ENCODE measurements around the gene HLA-DPA1. TPM values are rescaled to one million over a fixed set of nuclear protein-coding genes. Genes with fewer than 3 reads are reported as not detected.

The HLA-DPA1 gene
- polyA plus RNA-seq, 1 experiment = 12.1 TPM

GRCh38 chr6:33019372-33019771 is 54.1 kb downstream of the HLA-DPA1 start:
- no peak for DNase-seq (ENCODE audit: low read depth)
- Histone ChIP-seq H3K36me3 (ENCODE audit: control insufficient read depth, insufficient read depth, low read length) (no peaks in the 10 kb centered on the region), H3K4me3 (ENCODE audit: low read depth, low read length) (no peak overlapping the region), H3K27me3 (ENCODE audit: control insufficient read depth, insufficient read depth, low read length) (peaks cover 23% of the 10 kb centered on the region)
- ChIA-PET POLR2A (interaction anchor here (0.6 kb wide), 1 partner anchor 17 kb away, joined by 9 read pairs; no protein-coding TSS in a partner anchor), CTCF (interaction anchor here (0.6 to 1.9 kb wide), 5 partner anchors 99 to 1305 kb away, joined by 3 to 13 read pairs (median 3); no protein-coding TSS in a partner anchor)
- TF ChIP-seq, protein P1, sequence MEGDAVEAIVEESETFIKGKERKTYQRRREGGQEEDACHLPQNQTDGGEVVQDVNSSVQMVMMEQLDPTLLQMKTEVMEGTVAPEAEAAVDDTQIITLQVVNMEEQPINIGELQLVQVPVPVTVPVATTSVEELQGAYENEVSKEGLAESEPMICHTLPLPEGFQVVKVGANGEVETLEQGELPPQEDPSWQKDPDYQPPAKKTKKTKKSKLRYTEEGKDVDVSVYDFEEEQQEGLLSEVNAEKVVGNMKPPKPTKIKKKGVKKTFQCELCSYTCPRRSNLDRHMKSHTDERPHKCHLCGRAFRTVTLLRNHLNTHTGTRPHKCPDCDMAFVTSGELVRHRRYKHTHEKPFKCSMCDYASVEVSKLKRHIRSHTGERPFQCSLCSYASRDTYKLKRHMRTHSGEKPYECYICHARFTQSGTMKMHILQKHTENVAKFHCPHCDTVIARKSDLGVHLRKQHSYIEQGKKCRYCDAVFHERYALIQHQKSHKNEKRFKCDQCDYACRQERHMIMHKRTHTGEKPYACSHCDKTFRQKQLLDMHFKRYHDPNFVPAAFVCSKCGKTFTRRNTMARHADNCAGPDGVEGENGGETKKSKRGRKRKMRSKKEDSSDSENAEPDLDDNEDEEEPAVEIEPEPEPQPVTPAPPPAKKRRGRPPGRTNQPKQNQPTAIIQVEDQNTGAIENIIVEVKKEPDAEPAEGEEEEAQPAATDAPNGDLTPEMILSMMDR (IDR thresholded peaks at IDR 0.05; ENCODE audit: insufficient read depth, low read depth, low read length) = no peak

GRCh38 chr6:33018904-33019303 is 54.5 kb downstream of the HLA-DPA1 start:
- H3K27me3 ChIP-seq (ENCODE audit: control insufficient read depth, insufficient read depth, low read length) = peaks cover 23% of the 10 kb centered on the region
- no peaks in the 10 kb centered on the region for H3K36me3 ChIP-seq (ENCODE audit: control insufficient read depth, insufficient read depth, low read length)
- ChIA-PET POLR2A (interaction anchor here (0.6 kb wide), 1 partner anchor 16 kb away, joined by 9 read pairs; no protein-coding TSS in a partner anchor), CTCF (interaction anchor here (0.6 to 1.9 kb wide), 8 partner anchors 9 to 1305 kb away, joined by 3 to 13 read pairs (median 3); partner anchors contain the start of gene HLA-DOA)
- DNase-seq (ENCODE audit: low read depth) = no peak
- H3K4me3 ChIP-seq (ENCODE audit: low read depth, low read length) = no peak overlapping the region
- TF ChIP-seq, protein P1 (IDR thresholded peaks at IDR 0.05; ENCODE audit: insufficient read depth, low read depth, low read length) = no peak

DNA sequence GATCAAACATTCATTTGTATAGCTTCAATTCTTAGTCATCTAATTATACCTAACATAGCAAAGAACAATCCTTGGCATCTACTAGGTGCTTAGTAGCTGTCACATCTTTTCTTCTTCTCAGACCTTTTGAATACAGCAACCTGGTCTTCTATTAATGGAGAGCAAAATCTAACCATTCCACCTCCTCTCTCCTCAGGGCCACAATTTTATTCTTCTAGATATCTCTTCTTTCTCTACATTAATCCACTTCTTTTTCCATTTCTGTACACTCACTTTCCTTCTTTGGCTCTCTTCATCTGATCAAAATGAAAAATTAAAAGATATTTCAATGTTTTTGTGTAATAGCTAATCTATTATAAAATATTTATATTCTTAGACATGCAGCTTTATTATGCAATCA is 55.0 kb downstream of the HLA-DPA1 start:
- peaks cover 27% of the 10 kb centered on the region for H3K27me3 ChIP-seq (ENCODE audit: control insufficient read depth, insufficient read depth, low read length)
- POLR2A ChIA-PET = no interaction called here
- no peak for DNase-seq (ENCODE audit: low read depth)

DNA sequence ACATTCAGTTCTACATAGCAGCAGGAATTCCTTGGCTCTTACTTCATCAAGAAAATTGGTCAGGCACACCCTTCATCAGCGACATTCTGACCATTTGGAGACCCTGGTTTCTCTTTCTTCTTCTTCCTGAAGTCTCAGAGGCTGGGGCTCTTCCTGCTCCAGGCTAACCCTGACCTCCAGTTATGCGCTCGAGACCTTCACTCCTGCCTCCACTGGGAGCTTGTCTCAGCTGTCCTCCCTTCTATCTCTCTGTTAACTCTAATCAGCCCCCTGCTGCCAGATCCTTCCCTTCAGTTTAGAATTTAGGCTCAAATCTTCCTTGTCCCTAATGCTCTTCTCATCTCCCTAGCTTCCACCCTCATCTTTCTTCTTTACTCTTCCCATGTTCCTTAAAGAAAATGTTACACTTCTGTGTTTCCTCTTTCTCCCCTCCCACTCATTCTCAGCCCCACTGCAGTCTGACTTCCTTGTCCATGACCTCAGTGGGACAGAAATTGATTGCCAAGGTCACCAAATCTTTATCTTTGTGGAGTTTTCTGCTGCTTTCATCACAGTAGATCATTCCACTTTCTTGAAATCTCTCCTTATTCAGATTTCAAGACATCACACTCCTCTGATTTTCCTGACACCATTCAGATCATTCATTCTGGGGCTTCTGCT is 55.6 kb downstream of the HLA-DPA1 start:
- CTCF ChIA-PET = interaction anchor here (0.6 to 1.9 kb wide), 8 partner anchors 8 to 232 kb away, joined by 3 to 13 read pairs (median 4); partner anchors contain the start of gene HLA-DOA
- TF ChIP-seq, protein P1 (IDR thresholded peaks at IDR 0.05; ENCODE audit: insufficient read depth, low read depth, low read length) = no peak
- no peaks in the 10 kb centered on the region for H3K36me3 ChIP-seq (ENCODE audit: control insufficient read depth, insufficient read depth, low read length)
- no peak for DNase-seq (ENCODE audit: low read depth)
- no peak overlapping the region for H3K4me3 ChIP-seq (ENCODE audit: low read depth, low read length)
- H3K27me3 ChIP-seq (ENCODE audit: control insufficient read depth, insufficient read depth, low read length) = peaks cover 27% of the 10 kb centered on the region
- POLR2A ChIA-PET = no interaction called here

More for the DNA sequence above, 55.0 kb downstream of the HLA-DPA1 start:
- TF ChIP-seq, protein P1 (IDR thresholded peaks at IDR 0.05; ENCODE audit: insufficient read depth, low read depth, low read length) = no peak
- Histone ChIP-seq H3K36me3 (ENCODE audit: control insufficient read depth, insufficient read depth, low read length) (no peaks in the 10 kb centered on the region), H3K4me3 (ENCODE audit: low read depth, low read length) (no peak overlapping the region)
- CTCF ChIA-PET = interaction anchor here (0.6 to 1.9 kb wide), 9 partner anchors 9 to 231 kb away, joined by 3 to 13 read pairs (median 3); partner anchors contain the start of gene HLA-DOA

DNA sequence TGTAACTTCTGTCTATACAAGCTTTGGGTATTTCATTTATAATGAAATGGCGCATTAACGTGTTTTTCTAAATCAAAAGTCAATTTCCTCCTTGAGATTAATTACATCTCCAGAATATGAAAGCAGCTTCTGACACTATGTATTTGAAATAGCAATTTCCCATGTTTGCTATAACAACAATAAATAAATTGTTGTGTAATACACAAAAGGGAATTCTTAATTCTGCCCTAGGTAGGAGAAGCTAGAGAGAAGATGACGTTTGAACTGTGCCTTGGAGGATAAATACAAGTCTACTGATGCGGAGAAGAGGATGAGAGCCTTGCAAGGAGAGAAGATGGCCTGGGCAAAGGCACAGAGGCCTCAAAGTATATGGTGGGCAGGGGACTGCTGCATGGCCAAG is 56.4 kb downstream of the HLA-DPA1 start:
- Histone ChIP-seq H3K36me3 (ENCODE audit: control insufficient read depth, insufficient read depth, low read length) (no peaks in the 10 kb centered on the region), H3K4me3 (ENCODE audit: low read depth, low read length) (no peak overlapping the region), H3K27me3 (ENCODE audit: control insufficient read depth, insufficient read depth, low read length) (peaks cover 25% of the 10 kb centered on the region)
- TF ChIP-seq, protein P1 (IDR thresholded peaks at IDR 0.05; ENCODE audit: insufficient read depth, low read depth, low read length) = no peak
- ChIA-PET CTCF (interaction anchor here (1.1 to 5.5 kb wide), 7 partner anchors 8 to 231 kb away, joined by 3 to 33 read pairs (median 4); no protein-coding TSS in a partner anchor), POLR2A (no interaction called here)
- no peak for DNase-seq (ENCODE audit: low read depth)

All from BJ (cell line).